ENCODE measurements around the gene GDPD4. TPM values are rescaled to one million over a fixed set of nuclear protein-coding genes. Genes with fewer than 3 reads are reported as not detected.

Gene GDPD4
- total RNA-seq, 1 donor from 2014 or later, result not detected

DNA sequence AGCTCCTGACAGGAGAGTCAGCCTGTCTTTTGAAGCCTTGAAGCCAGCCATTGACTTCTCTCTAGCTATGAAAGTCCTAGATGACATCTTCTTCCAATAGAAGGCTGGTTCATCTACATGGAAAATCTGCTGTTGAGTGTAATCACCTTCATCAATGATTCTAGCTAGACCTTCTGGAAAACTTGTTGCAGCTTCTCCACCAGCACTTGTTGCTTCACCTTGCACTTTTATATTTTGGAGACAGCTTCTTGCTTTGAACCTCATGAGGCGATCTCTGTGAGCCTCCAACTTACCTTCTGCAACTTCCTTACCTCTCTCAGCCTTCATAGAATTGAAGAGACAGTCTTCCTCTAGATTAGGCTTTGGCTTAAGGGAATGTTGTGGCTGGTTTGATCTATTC lies 115.2 kb downstream of the GDPD4 start:
- H3K4me3 Mint-ChIP-seq (ENCODE audit: unreplicated experiment), result no peak overlapping the region
- peaks cover 6% of the 10 kb centered on the region for H3K27me3 Mint-ChIP-seq (ENCODE audit: unreplicated experiment)
- H3K36me3 Mint-ChIP-seq (ENCODE audit: unreplicated experiment), result no peaks in the 10 kb centered on the region
- TF ChIP-seq, protein P1, sequence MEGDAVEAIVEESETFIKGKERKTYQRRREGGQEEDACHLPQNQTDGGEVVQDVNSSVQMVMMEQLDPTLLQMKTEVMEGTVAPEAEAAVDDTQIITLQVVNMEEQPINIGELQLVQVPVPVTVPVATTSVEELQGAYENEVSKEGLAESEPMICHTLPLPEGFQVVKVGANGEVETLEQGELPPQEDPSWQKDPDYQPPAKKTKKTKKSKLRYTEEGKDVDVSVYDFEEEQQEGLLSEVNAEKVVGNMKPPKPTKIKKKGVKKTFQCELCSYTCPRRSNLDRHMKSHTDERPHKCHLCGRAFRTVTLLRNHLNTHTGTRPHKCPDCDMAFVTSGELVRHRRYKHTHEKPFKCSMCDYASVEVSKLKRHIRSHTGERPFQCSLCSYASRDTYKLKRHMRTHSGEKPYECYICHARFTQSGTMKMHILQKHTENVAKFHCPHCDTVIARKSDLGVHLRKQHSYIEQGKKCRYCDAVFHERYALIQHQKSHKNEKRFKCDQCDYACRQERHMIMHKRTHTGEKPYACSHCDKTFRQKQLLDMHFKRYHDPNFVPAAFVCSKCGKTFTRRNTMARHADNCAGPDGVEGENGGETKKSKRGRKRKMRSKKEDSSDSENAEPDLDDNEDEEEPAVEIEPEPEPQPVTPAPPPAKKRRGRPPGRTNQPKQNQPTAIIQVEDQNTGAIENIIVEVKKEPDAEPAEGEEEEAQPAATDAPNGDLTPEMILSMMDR (IDR thresholded peaks at IDR 0.05; ENCODE audit: partially characterized antibody, unreplicated experiment), result no peak
- peaks cover 3% of the 10 kb centered on the region for H3K4me1 Mint-ChIP-seq (ENCODE audit: low read depth, unreplicated experiment)
- no peak for DNase-seq
- no peak overlapping the region for H3K27ac Mint-ChIP-seq (ENCODE audit: unreplicated experiment)
- H3K9me3 Mint-ChIP-seq (ENCODE audit: unreplicated experiment), result no peaks in the 10 kb centered on the region

DNA sequence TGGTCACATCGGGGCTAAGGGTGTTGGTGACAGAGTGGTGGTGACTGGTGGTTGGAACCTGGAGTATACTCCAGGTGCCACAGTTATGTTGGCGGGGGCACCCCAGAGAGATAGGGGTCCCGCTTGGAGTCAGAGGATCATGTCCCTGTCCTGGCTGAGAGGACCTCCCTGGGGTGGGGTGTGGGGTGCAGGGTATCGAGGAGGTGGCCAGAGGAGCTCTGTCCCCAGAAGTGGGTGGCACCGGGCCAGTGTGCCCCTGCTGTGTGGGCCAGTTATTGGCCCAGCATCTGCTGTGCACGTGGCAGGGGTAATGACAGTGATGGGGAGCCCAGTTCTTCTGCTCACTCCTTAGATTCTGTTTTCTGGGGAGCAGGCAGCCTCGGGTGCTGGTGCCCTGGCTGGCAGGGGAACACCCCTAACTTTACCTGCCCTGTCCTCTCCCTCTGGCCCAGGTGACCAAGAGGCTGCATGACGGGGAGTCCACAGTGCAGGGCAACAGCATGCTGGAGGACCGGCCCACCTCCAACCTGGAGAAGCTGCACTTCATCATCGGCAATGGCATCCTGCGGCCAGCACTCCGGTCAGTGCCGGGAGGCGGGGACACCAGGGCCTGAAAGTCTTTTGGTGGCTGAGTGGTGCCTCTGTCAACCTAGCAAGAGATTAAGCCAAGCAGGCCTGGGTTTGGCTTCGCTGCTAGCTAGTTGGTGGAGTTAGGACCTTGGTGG lies 117.2 kb downstream of the GDPD4 start:
- Mint-ChIP-seq H3K27me3 (ENCODE audit: unreplicated experiment) (peaks cover 6% of the 10 kb centered on the region), H3K9me3 (ENCODE audit: unreplicated experiment) (peaks cover under 1% of the 10 kb centered on the region), H3K4me3 (ENCODE audit: unreplicated experiment) (no peak overlapping the region), H3K4me1 (ENCODE audit: low read depth, unreplicated experiment) (peaks cover 3% of the 10 kb centered on the region), H3K27ac (ENCODE audit: unreplicated experiment) (no peak overlapping the region), H3K36me3 (ENCODE audit: unreplicated experiment) (no peaks in the 10 kb centered on the region)
- TF ChIP-seq, protein P1 (IDR thresholded peaks at IDR 0.05; ENCODE audit: partially characterized antibody, unreplicated experiment), result no peak
- no peak for DNase-seq

DNA sequence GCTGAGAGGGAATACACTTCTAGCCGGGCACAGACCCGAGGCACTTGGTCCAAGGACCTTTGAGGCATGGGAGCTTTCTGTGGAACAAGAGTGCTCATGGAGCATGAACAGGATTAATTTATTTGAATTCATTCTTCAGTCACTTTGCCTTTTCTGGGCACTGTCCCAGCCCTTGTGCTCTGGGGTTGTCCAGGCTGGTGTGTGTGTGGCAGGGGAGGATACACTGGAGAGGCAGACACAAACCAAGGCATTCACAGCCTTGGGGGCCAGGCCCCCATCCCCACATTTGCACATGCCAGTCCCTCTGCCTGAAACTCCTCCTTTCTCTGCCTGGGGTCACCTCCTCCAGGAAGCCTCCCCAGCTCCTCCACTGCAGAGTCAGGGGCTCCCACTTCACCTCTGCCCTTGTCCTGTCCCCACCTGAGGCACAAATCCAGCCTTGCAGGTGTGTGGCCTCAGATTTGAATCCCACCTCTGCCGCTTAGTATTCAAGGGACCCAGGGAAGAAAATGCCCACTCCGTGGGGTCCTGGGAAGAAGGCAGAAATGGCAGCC lies 118.0 kb downstream of the GDPD4 start:
- TF ChIP-seq, protein P1 (IDR thresholded peaks at IDR 0.05; ENCODE audit: partially characterized antibody, unreplicated experiment), result no peak
- Mint-ChIP-seq H3K4me1 (ENCODE audit: low read depth, unreplicated experiment) (peaks cover 1% of the 10 kb centered on the region), H3K36me3 (ENCODE audit: unreplicated experiment) (no peaks in the 10 kb centered on the region), H3K4me3 (ENCODE audit: unreplicated experiment) (no peak overlapping the region), H3K9me3 (ENCODE audit: unreplicated experiment) (peaks cover 2% of the 10 kb centered on the region), H3K27ac (ENCODE audit: unreplicated experiment) (no peak overlapping the region), H3K27me3 (ENCODE audit: unreplicated experiment) (peaks cover 3% of the 10 kb centered on the region)
- DNase-seq, result no peak

DNA sequence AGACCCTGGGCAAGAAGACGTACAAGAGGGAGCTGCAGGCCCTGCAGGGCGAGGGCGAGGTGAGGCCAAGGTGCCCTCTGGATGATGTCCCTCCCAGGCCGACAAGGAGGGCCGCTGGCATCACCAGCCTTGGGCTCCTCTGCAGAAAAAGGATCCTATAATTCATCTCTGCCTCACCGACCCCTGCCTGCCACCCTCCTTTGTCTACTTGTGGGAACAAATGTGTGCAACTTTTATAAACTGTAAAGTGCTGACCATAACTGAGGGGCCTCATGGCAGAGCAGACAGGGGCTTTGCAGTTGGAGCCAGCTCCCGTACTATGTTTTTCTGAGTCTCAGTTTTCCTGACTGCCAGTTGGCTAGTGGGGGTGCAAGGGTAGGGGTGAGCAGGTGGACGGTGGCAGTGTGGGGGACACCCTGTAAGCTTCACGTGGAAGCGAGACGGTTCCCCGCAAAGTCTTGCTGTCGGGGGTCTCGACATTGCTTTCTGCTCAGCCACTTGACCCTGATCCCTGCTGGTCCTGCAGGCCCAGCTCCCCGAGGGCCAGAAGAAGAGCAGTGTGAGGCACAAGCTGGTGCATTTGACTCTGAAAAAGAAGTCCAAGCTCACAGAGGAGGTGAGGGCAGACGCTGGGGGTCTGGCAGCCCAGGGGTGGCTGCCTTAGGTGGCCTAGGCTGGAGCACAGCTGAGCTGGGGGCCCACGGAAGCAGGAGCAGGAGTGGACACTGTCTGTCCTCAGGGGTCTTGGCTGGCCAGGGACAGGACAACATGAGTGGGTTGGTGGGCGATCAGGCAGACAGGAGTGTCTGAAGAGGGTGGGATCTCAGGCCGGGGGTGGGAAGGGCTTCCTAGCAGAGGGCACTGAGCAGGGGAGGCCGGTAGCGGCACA lies 118.7 kb downstream of the GDPD4 start:
- no peaks in the 10 kb centered on the region for H3K27me3 Mint-ChIP-seq (ENCODE audit: unreplicated experiment)
- no peaks in the 10 kb centered on the region for H3K36me3 Mint-ChIP-seq (ENCODE audit: unreplicated experiment)
- H3K4me3 Mint-ChIP-seq (ENCODE audit: unreplicated experiment), result no peak overlapping the region
- TF ChIP-seq, protein P1 (IDR thresholded peaks at IDR 0.05; ENCODE audit: partially characterized antibody, unreplicated experiment), result no peak
- no peak for DNase-seq
- H3K4me1 Mint-ChIP-seq (ENCODE audit: low read depth, unreplicated experiment), result no peaks in the 10 kb centered on the region
- no peak overlapping the region for H3K27ac Mint-ChIP-seq (ENCODE audit: unreplicated experiment)
- H3K9me3 Mint-ChIP-seq (ENCODE audit: unreplicated experiment), result peaks cover 4% of the 10 kb centered on the region
